ENCODE data around the gene TSEN2.

Gene TSEN2

DNA sequence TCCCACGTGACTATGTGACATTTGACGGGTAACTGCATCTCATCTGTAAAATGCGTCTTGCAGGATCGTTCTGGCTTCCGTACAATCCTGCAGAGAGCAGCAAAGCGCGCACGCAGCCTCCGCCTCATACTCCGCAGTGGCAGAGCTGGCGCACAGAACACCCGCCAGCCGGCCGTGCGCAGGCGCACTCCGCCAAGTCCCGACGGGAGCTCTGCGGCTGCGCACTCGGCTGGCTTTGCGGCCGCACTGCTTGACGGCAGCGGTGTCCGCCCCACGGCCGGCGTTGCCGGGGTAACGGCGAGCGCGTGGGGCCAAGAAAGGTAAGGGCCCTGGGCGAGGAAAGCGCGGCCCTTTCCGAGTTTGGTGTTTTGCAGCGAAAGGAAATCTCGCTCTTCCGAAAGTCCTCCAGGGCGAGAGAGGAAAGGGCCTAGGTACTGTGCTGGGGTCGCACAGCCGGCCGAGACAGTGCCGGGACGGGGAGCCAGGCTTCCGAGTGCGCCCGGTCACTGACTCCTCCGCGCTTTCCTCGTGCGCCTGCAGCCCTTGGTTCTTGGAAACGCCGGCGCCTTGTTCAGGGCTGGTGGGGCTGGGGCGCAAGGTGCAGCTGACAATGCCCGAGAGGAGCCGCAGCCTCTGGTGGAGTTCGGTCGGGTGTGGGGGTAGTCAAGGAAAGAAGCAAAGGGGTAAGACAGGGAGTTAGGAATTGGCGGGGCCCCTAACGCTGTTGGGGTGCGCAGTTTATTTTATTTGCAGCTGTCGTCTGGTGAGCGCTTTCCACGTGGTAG is at the start of gene TSEN2:
TSEN2 (plus strand) TSS at position 283 of the 785 bp plus-strand sequence. CDS start 5,321 bp downstream, outside the sequence.
- Histone ChIP-seq H3K4me3 (ENCODE audit: low read depth, low read length) (peak within 1 kb of the TSS; percentile 84), H3K27me3 (ENCODE audit: insufficient read depth, low read length) (no peaks in the 10 kb centered on the region), H2AFZ (ENCODE audit: low read length, unreplicated experiment) (peak within 1 kb of the TSS; percentile 85), H3K36me3 (ENCODE audit: insufficient read depth, low read length) (no peaks in the 10 kb centered on the region), H3K4me1 (ENCODE audit: control insufficient read depth, insufficient read depth, low read length, unreplicated experiment) (peaks cover 21% of the 10 kb centered on the region), H3K27ac (ENCODE audit: low read depth, low read length) (no peak within 1 kb of the TSS), H3K79me2 (ENCODE audit: control insufficient read depth, insufficient read depth, low read length, unreplicated experiment) (peaks cover 28% of the 10 kb centered on the region)

- Histone ChIP-seq H3K79me2 (ENCODE audit: control insufficient read depth, insufficient read depth, low read length, unreplicated experiment) (no peaks in the 10 kb centered on the region), H2AFZ (ENCODE audit: low read length, unreplicated experiment) (peak overlapping the region; percentile 15), H3K27ac (ENCODE audit: low read depth, low read length) (peak overlapping the region; percentile 53), H3K36me3 (ENCODE audit: insufficient read depth, low read length) (no peaks in the 10 kb centered on the region), H3K4me3 (ENCODE audit: low read depth, low read length) (peak overlapping the region; percentile 44), H3K27me3 (ENCODE audit: insufficient read depth, low read length) (no peaks in the 10 kb centered on the region), H3K4me1 (ENCODE audit: control insufficient read depth, insufficient read depth, low read length, unreplicated experiment) (peaks cover 30% of the 10 kb centered on the region)
Measured at GRCh38 chr3:12436514-12437220, 47.6 kb upstream of the TSEN2 start.

DNA sequence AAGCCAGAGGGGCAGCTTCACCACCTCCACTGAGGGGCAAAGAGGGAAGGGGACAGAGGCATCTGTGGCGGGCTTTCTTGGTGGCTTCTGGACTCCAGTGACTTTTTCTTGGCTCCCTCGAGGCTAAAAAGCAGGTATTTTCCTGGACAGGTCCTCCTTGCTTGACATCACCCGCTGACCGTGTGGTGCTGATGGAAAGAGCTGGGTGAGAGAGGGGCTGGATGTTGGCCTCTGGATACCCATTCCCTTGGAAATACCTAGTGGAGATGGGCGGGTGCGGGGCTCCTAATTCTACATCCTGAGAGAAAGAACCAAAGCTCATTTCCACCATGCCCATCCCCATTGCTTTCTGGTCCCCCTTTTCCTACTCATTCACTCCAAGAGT is 47.1 kb upstream of the TSEN2 start:
- no peaks in the 10 kb centered on the region for H3K79me2 ChIP-seq (ENCODE audit: control insufficient read depth, insufficient read depth, low read length, unreplicated experiment)
- peak overlapping the region; percentile 53 for H3K27ac ChIP-seq (ENCODE audit: low read depth, low read length)
- H3K27me3 ChIP-seq (ENCODE audit: insufficient read depth, low read length), result no peaks in the 10 kb centered on the region
- peaks cover 30% of the 10 kb centered on the region for H3K4me1 ChIP-seq (ENCODE audit: control insufficient read depth, insufficient read depth, low read length, unreplicated experiment)
- H3K36me3 ChIP-seq (ENCODE audit: insufficient read depth, low read length), result no peaks in the 10 kb centered on the region
- peak overlapping the region; percentile 44; the same call in 1 of the 2 replicates for H3K4me3 ChIP-seq (ENCODE audit: low read depth, low read length)
- no peak overlapping the region for H2AFZ ChIP-seq (ENCODE audit: low read length, unreplicated experiment)

- H3K4me3 ChIP-seq (ENCODE audit: low read depth, low read length), result no peak overlapping the region
- H2AFZ ChIP-seq (ENCODE audit: low read length, unreplicated experiment), result no peak overlapping the region
- H3K79me2 ChIP-seq (ENCODE audit: control insufficient read depth, insufficient read depth, low read length, unreplicated experiment), result no peaks in the 10 kb centered on the region
- peaks cover 30% of the 10 kb centered on the region for H3K4me1 ChIP-seq (ENCODE audit: control insufficient read depth, insufficient read depth, low read length, unreplicated experiment)
- H3K27ac ChIP-seq (ENCODE audit: low read depth, low read length), result no peak overlapping the region
- H3K36me3 ChIP-seq (ENCODE audit: insufficient read depth, low read length), result no peaks in the 10 kb centered on the region
- H3K27me3 ChIP-seq (ENCODE audit: insufficient read depth, low read length), result no peaks in the 10 kb centered on the region
Measured at GRCh38 chr3:12437861-12438260, 46.4 kb upstream of the TSEN2 start.

DNA sequence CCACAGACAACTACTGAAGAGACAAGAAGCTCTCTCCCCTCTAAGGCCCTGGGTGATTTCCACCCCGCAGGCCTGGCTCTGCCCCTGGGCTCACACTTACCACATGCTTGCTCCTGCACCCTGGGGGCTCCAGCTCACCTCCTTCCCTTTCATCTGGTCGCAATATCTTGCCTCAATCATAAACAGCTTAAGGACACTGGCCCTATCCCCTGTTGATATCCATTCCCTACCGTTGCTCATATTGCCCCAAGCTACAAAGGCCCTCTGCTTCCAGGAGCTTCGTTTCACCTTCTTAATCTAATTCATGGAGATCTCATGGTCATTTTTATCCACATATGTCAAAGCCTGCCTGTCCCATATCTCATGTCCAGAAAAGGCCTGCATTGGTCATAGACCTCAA is 46.0 kb upstream of the TSEN2 start:
- Histone ChIP-seq H3K36me3 (ENCODE audit: insufficient read depth, low read length) (no peaks in the 10 kb centered on the region), H3K27ac (ENCODE audit: low read depth, low read length) (no peak overlapping the region), H3K4me1 (ENCODE audit: control insufficient read depth, insufficient read depth, low read length, unreplicated experiment) (peaks cover 30% of the 10 kb centered on the region), H3K4me3 (ENCODE audit: low read depth, low read length) (no peak overlapping the region), H2AFZ (ENCODE audit: low read length, unreplicated experiment) (no peak overlapping the region), H3K27me3 (ENCODE audit: insufficient read depth, low read length) (no peaks in the 10 kb centered on the region), H3K79me2 (ENCODE audit: control insufficient read depth, insufficient read depth, low read length, unreplicated experiment) (no peaks in the 10 kb centered on the region)

DNA sequence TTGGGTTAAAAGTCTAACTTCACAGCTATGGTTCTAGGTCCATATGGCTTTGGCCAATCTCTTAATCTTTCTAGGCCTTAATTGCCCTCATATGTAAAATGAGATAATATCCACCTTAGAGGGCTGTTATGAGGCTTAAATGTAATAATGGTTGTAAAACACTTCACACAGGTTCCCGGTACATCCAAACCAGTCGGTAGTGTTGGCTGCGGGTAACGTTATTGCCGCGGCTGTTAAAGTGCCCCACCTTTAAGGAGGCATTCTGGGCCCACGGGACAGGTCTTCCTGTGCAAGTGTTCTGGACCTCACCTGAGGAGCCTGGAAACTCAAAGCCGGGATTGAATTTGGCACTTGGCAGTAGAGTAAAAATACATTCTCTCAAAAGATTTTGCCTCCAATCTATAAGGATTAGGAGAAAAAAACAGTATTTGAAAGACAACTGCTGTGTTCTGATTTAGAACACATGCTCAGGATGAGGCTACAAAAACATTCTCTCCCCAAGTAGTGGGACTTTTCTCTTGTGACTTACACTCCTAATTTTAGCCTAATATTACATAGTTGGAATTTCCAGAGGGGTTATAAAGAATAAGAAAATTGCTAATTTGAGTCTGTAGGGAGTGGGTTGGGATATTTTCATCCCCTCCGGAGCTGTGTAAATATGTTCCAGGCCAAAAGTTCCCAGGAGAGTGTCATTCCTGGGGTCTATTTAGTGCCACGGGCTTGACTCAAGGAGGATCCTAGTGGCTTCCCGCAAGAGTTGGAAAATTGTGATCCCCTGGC is 44.9 kb upstream of the TSEN2 start:
- no peak overlapping the region for H3K27ac ChIP-seq (ENCODE audit: low read depth, low read length)
- H3K79me2 ChIP-seq (ENCODE audit: control insufficient read depth, insufficient read depth, low read length, unreplicated experiment), result no peaks in the 10 kb centered on the region

GRCh38 chr3:12440927-12441714 is 43.2 kb upstream of the TSEN2 start:
- Histone ChIP-seq H3K79me2 (ENCODE audit: control insufficient read depth, insufficient read depth, low read length, unreplicated experiment) (no peaks in the 10 kb centered on the region), H2AFZ (ENCODE audit: low read length, unreplicated experiment) (peak overlapping the region; percentile 85), H3K4me3 (ENCODE audit: low read depth, low read length) (no peak overlapping the region), H3K27me3 (ENCODE audit: insufficient read depth, low read length) (no peaks in the 10 kb centered on the region), H3K4me1 (ENCODE audit: control insufficient read depth, insufficient read depth, low read length, unreplicated experiment) (peaks cover 27% of the 10 kb centered on the region), H3K27ac (ENCODE audit: low read depth, low read length) (no peak overlapping the region), H3K36me3 (ENCODE audit: insufficient read depth, low read length) (no peaks in the 10 kb centered on the region)

More for the DNA sequence above, 44.9 kb upstream of the TSEN2 start:
- Histone ChIP-seq H3K36me3 (ENCODE audit: insufficient read depth, low read length) (no peaks in the 10 kb centered on the region), H3K27me3 (ENCODE audit: insufficient read depth, low read length) (no peaks in the 10 kb centered on the region), H2AFZ (ENCODE audit: low read length, unreplicated experiment) (no peak overlapping the region), H3K4me3 (ENCODE audit: low read depth, low read length) (no peak overlapping the region), H3K4me1 (ENCODE audit: control insufficient read depth, insufficient read depth, low read length, unreplicated experiment) (peaks cover 30% of the 10 kb centered on the region)

DNA sequence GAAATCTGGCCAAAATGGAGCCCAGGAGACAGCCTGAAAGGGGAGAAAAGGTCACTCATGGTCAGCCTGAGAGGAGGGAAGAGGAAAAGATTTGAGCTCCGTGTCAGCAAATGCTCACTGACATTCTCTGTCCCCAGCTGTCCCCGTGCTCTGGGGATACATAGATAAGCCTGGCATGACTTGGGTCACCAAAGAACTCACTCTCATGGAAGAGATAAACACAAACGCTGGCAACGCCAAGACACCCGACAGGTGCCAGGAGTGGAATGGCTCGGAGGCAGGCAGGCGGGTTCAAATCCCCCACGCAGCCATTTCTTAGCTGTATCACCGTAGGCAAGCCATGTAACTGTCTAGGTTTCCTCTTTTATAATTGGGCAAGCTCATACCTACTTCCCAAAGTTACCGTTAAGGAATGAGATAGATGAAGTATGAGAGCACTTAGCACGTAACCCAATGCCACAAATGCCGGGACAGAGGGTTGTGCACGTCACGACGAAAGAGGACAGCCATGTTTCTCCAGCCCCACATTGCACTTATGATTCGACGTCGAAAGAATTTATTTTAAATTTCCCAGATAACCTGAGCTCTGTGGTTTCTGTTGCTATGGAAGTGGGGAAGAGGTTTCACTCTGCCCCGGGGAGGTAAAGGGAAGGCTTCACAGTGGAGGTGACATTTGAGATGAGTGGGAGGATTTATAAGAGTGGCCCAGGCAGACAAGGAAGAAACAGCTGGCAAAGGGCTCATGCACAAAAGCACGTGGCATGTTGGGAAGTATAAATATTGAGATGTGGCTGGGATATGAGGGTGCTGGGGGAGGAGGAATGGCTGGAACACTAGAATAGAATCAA is 41.4 kb upstream of the TSEN2 start:
- Histone ChIP-seq H3K36me3 (ENCODE audit: insufficient read depth, low read length) (no peaks in the 10 kb centered on the region), H3K4me1 (ENCODE audit: control insufficient read depth, insufficient read depth, low read length, unreplicated experiment) (peaks cover 14% of the 10 kb centered on the region), H3K27ac (ENCODE audit: low read depth, low read length) (no peak overlapping the region), H3K27me3 (ENCODE audit: insufficient read depth, low read length) (no peaks in the 10 kb centered on the region), H2AFZ (ENCODE audit: low read length, unreplicated experiment) (no peak overlapping the region), H3K79me2 (ENCODE audit: control insufficient read depth, insufficient read depth, low read length, unreplicated experiment) (no peaks in the 10 kb centered on the region), H3K4me3 (ENCODE audit: low read depth, low read length) (no peak overlapping the region)

GRCh38 chr3:12443781-12444522 is 40.3 kb upstream of the TSEN2 start:
- H3K36me3 ChIP-seq (ENCODE audit: insufficient read depth, low read length), result no peaks in the 10 kb centered on the region
- H3K27ac ChIP-seq (ENCODE audit: low read depth, low read length), result no peak overlapping the region
- no peak overlapping the region for H3K4me3 ChIP-seq (ENCODE audit: low read depth, low read length)
- H3K4me1 ChIP-seq (ENCODE audit: control insufficient read depth, insufficient read depth, low read length, unreplicated experiment), result peaks cover 14% of the 10 kb centered on the region
- no peaks in the 10 kb centered on the region for H3K79me2 ChIP-seq (ENCODE audit: control insufficient read depth, insufficient read depth, low read length, unreplicated experiment)
- no peaks in the 10 kb centered on the region for H3K27me3 ChIP-seq (ENCODE audit: insufficient read depth, low read length)
- no peak overlapping the region for H2AFZ ChIP-seq (ENCODE audit: low read length, unreplicated experiment)
